Activated CD4-positive, CD25-positive, alpha-beta regulatory T cell treated with anti-CD3 and anti-CD28 coated beads, Interleukin-2, amount 50 U/mL, for 72 hours (primary cell): ENCODE results near the gene NRG2.

Experiments used
- DNase-seq: peaks from one replicate; pipeline ENCODE4 v3.0.0; 2021

The NRG2 gene

GRCh38 chr5:139872851-139873794 lies 170.0 kb downstream of the NRG2 start:
- DNase-seq = no peak

- no peak for DNase-seq
Measured at GRCh38 chr5:139872052-139872766, 170.9 kb downstream of the NRG2 start.

DNA sequence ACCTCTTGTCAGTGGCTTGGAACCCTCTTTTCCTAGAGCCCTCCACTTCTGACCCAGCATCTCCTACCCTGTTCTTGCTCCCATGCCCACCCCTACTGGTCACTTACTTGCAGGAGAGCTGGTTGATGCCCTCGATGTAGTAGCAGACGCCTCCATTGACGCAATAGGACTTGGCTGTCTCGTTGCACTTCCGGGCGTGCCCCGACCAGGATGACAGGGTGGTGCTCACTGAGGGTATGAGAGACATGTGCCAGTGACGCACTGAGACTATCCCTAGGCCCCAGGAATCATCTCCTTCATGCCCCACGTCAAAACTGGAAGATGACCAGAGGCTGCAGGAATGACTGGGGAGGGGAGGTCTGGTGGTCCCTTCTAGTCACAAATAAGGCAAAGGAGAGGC lies 171.5 kb downstream of the NRG2 start:
- DNase-seq = no peak

GRCh38 chr5:139870677-139871076 lies 172.4 kb downstream of the NRG2 start:
- DNase-seq = no peak

GRCh38 chr5:139869042-139869790 lies 173.9 kb downstream of the NRG2 start:
- DNase-seq = no peak

- no peak for DNase-seq
Measured at GRCh38 chr5:139867581-139867980, 175.5 kb downstream of the NRG2 start.

DNA sequence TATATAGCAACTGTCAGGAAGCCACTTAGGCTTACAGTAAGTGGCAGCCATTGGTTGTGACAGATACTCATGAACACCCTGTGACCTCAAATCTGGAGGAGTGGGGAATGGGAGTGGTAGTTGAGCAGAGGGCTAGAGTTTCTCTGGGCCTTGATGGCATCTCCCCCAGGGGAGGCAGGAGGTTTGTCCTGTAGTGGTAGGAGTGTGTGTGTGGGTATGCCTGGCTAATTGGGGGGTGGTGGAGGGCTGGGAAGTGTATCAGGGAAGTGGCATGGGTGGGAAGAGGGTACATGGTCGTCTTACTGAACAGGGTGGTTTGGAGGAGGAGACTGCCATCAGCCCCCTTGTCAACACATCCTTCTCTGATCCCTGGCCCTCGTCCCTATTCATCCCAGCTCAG lies 176.0 kb downstream of the NRG2 start:
- no peak for DNase-seq

- DNase-seq = no peak
Measured at GRCh38 chr5:139864716-139865483, 178.2 kb downstream of the NRG2 start.

DNA sequence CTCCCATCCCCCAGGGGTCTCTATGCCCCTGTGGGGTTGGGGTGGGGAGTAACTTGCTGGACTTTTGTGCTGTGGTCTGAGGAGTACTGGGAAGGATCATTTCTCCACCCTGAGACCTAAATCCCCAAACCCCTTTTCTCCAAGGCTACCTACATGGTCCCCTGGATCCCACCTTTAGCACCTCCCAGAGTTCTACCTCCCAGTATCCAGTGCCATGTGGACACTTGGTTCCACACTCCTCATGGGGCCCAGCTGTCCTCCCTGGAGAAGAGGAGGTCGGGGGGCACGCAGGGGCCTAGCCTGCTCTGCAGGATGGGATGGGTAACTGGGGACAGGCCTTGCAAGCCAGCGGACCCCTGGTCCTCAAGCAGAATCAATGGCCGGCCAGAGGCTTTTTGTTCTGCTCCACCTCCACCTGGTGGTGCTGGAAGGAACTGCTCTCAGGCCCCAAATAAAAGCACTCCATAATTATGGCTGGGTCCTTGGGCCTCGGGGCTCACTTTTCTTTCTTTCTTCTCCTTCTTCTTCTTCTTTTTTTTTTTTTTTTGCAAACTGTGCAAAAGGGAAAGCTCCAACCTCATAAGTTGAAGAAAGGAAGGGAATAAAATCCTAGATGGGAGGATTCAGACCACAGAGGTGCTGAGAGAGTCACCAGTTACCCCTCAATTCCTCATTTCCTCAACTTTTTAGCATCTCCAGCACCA lies 179.1 kb downstream of the NRG2 start:
- DNase-seq = peak; percentile 59

DNA sequence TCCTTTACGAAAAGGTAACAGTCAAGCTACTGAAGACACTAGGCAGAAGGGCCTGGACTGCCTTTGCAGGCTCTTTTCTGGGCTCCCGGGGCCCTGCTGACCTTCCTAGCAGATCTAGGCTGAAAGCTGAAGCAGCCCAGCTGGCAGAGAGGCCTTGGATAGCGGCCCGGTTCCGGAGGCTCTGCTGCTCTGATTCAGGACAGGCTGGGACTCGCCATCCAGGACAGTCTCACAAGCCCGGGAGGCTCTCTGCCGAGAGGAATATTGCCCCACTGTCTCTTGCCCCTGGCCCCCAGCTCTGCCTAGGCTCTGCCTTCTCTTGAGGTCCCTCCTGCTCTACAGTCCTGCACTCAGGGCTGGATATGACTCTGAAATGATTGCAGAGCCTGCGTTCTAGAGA lies 179.7 kb downstream of the NRG2 start:
- DNase-seq = no peak

DNA sequence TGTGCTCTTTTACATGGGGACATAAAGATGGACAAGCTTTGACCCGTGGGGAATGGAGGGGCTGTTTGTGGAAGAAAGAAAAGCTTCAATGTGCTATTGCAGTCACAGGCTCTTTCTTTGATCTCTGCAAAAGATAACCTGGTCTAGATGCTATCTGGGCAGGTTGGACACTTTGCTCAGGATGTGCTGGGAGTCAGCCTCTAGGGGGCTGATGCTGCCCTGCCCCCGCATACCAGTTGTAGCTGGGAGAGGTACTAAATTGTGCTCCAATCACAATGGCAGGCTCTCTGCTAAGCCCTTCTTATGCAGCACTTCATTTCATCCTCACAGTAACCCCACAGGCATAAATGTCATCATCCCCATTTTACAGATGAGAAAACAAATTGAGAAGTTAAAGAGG lies 180.3 kb downstream of the NRG2 start:
- DNase-seq = no peak

DNA sequence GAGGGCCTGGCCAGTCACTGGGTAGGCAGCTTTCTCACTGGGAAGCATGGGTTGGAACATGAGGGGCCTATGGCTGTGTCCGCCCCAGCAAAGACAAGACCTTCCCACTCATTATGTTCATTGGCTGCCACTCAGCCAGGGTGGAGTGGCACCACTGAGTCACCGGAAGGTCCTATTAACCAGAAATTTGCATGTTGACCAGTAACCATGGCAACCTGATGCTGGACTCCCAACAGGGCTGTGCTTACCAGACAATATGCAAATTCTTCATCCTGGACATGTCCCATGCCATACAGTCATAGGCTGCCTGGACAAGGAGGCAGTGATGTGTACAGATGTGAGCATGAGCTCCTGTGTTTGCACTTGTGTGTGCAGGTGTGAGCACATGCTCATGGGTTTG lies 180.8 kb downstream of the NRG2 start:
- no peak for DNase-seq

DNA sequence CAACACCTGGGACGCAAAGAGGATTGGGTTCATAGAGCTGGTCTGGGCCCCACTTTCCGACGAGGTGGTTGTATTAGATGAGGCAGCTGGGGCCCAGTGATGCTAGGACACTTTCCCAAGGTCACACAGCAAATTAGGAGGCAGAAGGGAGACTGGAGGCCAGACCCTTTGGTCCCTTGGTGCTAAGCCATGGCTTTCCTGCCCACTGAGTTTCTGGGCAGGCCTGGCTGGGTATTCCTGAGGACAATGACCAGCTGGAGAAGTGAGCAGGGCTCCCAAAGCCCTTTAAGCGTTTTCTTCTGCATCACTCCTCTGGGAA lies 181.3 kb downstream of the NRG2 start:
- no peak for DNase-seq

GRCh38 chr5:139861021-139861888 lies 181.8 kb downstream of the NRG2 start:
- no peak for DNase-seq

- no peak for DNase-seq
Measured at GRCh38 chr5:139859013-139859412, 184.1 kb downstream of the NRG2 start.

- no peak for DNase-seq
Measured at GRCh38 chr5:139856714-139857113, 186.4 kb downstream of the NRG2 start.

GRCh38 chr5:139855946-139856540 lies 187.1 kb downstream of the NRG2 start:
- DNase-seq = no peak

DNA sequence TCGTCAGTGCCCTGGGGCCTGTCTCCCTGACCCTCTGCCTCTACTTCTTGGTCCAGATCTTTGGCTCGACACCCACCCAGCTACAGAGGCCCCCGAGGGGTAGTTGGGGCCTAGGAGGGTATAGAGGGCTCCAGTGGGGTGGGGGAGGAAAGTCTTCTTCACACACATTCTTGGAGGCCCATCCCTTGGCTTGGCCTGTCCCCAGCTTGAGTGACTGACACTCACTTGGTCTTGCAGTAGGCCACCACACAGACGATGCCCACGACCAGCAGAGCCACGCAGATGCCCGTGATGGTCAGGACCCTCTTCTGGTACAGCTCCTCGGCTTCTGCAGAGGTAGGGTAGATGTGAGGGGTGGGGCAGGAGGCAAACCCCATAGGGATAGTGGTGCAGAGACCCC lies 187.6 kb downstream of the NRG2 start:
- DNase-seq = no peak

DNA sequence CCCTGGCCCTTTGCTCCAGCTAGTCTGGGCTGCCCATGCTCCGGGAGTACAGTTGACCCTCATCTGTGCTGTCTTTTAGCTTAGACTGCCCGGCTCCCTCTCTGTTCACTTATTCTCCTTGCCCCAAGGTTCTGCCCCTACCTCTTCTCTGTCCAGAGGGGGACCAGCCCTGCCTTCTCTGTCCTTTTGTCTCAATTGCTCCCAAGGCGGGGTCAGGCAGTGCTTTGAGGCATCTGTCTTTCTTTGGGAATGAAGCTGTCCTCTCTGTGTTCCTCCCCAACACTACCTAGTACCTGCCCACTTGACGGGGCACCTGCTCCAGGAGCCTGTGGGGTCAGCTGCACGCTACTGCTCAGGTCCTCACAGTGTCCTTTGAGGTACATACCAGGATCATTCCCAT lies 188.1 kb downstream of the NRG2 start:
- DNase-seq = peak; percentile 24

- no peak for DNase-seq
Measured at GRCh38 chr5:139854029-139854605, 189.0 kb downstream of the NRG2 start.
